GM21390 (cell line): ENCODE measurements around the gene MRPL46.

Source experiments
- ATAC-seq: cut with Tn5 transposase; IDR thresholded peaks from one replicate; pipeline ENCODE4 v1.9.1; 2021; ENCODE audit not compliant: unreplicated experiment

Gene MRPL46

DNA sequence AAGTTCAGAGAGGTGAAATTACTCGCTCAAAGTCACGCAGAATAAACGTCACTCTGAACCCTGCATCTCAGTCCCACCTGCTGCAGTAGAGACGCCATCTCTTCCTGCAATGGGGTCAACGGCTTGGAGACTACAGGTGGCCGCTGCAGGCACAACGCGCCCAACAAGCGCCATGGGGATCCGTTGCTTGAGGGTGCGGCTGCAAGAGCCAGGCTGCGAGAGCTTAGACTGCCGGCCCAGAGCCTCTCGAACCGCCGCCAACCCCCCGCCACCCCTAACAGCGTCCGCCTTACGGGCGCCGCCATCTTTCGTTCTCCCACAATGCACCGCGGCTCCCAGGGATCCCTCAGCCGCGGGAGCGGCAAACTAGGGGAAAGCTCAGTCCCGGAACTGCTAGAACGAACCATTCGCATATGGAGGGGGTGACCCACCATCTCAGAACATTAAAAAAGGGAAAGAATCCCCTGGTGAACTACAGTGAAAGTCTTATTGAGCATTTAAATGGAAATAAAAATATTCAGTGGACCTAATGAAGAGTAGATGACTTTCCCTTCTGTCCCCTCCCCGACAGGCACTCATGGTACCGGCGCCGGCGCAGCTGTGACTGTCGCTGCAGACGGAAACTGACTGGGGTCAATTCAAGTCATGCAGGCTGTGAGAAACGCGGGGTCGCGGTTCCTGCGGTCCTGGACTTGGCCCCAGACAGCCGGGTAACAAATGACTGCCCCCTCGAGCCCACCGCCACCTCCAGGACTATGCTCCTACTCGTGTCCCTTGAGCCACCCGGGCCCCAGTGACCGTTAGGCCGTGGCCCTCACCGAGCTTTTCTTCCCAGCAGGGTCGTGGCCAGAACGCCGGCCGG lies at the start of gene MRPL46, which contains the start of gene MRPS11:
Gene MRPL46 (minus strand): TSS at position 316 of the 862 bp plus-strand sequence. CDS start 11 bp downstream, at position 305.
Gene MRPS11 (plus strand): TSS at position 636 of the 862 bp plus-strand sequence. CDS start 10 bp downstream, at position 646.
- ATAC-seq = peak; percentile 91

GRCh38 chr15:88513195-88513594 lies 46.0 kb upstream of the MRPL46 start:
- no peak for ATAC-seq

DNA sequence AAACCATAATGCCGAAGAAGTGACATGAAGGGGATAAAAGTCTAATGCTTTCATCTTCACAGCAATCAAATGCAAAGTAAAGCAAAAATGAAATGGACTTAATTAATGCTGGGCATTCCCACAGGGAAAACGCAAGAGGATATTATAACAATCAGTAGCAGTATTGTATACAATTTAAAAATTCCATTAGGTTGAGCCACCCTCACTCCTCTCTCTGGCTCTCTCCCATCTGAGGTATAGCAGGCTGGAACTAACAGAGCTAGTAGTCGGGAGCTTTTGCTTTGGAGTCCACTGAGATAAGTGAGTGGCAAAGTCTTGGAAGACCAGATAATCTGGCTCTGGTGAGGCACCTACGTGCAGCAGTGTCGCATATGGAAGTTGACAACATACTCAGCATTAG lies 45.4 kb upstream of the MRPL46 start:
- no peak for ATAC-seq

GRCh38 chr15:88512078-88512477 lies 44.9 kb upstream of the MRPL46 start:
- no peak for ATAC-seq

GRCh38 chr15:88511161-88511560 lies 44.0 kb upstream of the MRPL46 start:
- ATAC-seq = no peak

- peak; percentile 26 for ATAC-seq
Measured at GRCh38 chr15:88509964-88510363, 42.8 kb upstream of the MRPL46 start.

GRCh38 chr15:88509321-88509720 lies 42.1 kb upstream of the MRPL46 start:
- ATAC-seq = peak; percentile 48

GRCh38 chr15:88506628-88507027 lies 39.4 kb upstream of the MRPL46 start:
- ATAC-seq = no peak

DNA sequence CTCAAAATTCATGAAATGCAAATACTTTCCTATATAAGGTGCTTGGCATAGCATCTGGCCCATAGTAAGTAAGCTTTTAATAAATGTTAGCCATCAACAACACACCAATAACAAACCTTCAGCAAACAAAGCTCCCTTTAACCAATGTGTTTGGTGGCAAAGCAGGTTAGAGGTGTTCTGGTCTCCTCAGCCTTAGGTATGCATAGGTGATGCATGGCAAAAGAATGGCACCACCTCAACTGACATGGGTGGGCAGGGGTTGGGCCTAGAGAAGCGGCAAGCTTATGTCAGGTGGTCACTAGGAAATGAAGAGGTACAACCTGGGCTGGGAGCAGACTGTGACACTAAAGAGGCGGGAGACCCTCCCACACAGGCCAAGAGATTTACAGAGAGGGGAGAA lies 38.5 kb upstream of the MRPL46 start:
- ATAC-seq = no peak

DNA sequence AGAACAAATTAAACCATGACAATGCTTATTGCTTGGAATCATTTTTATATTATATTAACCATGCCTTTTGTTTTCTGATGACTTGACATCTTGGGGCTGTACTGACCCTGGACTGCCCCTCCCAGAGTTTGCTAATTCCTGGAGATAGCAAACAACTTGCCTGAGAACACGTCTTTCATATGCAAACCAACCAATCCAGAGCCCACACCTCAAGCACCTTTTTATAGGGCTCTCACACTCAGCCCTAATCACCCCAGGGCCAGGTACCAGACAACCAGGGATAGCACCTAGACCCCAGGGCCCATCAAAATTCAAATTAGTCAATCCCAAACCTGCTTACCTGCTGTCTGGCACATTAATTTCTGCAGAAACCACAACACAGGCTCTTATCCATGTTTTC lies 37.3 kb upstream of the MRPL46 start:
- no peak for ATAC-seq

DNA sequence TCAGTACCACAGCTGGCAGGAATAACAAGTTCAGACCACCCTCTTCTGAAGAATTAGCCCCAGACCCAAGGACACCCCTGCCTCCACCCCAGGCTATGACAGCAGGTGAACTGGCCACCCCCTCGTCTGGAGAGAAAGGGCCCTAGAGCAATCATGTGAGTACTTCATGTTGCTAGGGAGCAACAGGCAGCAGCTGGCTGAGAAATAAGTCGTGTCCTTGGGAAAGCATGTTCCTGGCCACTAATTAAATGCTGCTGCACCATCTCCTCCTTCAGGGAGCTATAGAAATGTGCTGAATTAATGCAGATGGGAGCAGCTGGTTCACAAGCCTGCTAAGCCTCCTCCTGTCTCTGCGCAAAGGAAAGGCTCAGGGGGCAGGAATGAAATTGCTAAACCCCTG lies 31.8 kb upstream of the MRPL46 start:
- no peak for ATAC-seq

DNA sequence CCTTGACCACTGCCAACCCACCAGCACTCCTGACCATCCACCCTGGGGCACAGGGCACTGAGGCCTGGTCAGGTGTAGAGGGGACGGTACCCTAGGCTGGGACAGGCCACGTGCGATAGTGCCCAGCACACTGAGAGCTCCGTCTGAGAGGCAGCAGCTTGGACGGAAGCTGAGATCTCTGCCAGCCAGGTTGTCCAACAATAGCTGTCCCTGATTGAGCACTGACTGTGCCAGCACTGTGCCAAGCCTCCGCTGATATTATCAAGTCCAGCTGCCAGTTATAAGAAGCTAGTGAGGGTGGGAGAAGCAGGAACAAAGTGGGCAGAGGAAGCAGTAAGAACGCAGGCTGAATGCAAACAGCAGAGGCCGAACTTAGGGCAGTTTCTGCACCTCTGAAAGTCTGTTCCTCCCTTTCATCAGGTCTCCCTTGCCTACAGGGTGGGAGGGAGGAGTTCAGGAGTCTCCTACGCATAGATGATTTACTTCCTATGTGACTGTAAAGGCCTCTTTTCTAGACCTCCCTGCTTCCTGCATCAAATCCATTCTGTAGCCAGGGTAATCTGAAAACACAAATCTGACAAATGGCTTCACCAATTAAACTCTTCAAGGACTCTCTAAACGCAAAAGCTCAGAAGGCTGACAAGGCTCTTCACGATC lies 30.0 kb upstream of the MRPL46 start:
- ATAC-seq = no peak

GRCh38 chr15:88493844-88494243 lies 26.7 kb upstream of the MRPL46 start:
- no peak for ATAC-seq

- ATAC-seq = no peak
Measured at GRCh38 chr15:88491158-88491557, 24.0 kb upstream of the MRPL46 start.

DNA sequence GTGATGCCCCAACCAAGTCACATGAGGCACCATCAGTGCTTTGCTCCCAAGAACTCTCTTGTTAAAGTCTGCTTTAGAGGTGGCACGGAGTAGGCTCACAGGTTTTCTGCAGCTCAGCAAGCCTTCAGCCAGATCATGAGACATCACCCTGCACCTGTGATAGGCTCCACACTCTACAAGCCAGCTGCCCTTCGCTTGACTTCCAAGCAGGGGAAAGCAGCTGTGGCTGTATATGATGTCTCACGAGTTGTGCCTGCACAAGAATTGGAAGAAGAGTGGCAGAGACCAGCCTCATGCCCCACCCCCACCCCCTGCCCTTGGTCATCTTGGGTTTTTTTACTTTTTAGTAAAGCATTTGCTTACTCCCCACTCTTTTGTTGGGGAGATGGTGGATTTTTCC lies 22.8 kb upstream of the MRPL46 start:
- no peak for ATAC-seq

DNA sequence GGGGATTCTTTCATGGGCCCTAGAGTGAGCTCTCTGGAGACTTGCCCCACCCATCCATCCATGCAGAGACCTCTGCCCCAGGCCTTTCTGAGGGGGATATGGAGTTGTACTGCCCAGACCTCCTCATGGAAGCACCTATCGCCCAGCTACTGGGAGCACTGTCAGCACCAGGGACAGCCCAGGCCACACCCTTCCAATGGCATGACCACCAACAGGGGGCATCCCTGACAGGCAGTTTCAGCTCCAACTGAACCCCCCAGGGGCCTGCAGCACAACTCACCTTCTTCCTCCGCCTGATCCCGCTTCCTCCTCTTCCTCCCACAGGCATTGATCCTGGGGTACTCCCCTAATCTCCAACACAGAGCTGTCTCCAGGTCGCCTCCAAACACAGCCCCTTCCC lies 22.1 kb upstream of the MRPL46 start:
- ATAC-seq = no peak

DNA sequence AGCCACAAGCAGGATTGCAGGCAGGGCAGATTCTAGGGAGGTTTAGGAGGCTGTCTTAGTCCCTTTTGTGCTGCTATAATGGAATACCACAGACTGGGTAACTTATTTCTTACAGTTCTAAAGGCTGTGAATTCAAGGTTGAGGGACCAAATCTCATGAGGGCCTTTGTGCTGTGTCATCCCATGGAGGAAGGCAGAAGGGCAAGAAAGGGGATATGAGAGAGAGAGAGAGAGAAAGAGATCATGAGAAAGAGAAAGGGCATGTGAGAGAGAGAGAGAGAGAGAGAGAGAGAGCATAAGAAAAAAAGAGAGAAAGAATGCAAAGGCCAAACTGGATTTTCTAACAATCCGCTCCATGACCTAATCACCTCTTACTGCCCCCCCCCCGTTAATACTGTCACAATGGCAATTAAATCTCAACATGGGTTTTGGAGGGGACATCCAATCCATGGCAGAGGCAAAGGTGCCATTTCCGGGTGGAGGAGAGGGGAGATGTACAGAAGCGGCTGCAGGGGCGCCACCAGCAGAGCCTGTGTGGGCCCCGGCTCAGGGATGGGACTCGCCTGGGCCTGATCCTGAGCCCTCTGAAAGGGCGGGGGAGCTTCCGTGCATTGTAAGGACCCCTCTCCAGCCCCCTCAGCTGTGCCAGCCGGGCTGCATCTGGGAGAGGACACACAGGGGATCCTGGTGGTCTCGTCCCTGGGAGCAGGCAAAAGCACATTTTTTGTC lies 20.8 kb upstream of the MRPL46 start:
- ATAC-seq = no peak

DNA sequence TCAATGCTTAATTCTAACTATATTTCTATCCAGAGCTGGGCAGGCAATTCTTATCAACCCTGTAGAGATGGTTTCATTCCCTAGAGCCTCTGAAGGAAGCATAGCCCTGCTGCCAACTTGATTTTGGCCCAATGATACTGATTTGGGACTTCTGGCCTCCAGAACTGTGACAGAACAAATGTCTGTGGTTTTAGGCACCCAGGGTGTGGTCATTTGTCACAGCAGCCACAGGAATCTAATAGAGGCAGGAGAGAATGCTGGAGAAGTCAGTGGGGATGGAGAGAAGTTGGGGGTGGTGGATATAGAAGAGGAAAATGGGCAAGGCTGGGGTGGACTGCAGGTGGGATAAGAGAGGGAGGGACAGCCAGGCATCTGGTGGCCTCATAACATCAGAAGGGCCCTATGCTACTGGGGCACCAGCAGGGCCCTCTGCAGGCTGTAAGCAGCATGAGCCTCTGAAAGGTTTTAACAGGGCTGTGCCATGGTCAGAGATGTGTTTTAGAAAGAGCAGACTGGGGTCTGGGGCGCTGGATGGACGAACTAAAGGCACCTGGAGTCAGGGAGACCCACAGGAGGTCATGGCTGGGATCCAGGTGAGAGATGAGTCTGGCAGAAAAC lies 20.1 kb upstream of the MRPL46 start:
- no peak for ATAC-seq

DNA sequence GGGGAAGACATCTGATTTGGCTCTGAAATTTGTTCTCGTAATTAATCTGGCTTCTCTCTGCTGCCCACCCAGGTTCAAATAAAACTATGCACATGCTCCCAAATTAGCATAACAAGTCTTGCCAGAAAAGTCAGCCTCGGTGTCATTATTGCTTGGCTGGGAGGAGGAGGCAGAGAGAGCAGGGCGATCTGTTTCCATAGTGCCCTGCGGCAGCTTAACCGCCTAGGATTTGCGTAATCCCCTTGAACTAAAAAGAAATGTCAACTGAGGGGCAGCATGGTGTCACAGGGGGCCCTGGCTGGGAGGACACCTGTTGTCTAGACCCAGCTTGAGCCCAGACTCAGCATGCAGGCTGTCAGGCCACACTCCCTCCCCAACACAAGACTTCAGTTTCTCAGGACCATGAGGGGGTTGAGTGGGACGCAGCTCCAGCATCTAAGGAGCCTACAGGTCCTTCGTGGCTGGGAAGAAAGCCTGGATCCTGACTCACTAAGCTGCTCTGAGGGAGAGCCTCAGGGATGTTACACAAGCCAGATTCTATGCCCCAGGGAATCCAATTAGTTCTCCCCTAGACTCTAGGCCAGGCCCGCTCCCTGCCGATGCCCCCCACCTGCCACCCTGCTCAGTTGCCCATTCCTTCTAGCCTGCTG lies 17.6 kb upstream of the MRPL46 start:
- ATAC-seq = no peak

GRCh38 chr15:88482263-88482662 lies 15.1 kb upstream of the MRPL46 start:
- ATAC-seq = no peak

GRCh38 chr15:88480981-88481380 lies 13.8 kb upstream of the MRPL46 start:
- no peak for ATAC-seq
